Measurements from ENCODE around the gene ZNF324. TPM values are rescaled to one million over a fixed set of nuclear protein-coding genes. Genes with fewer than 3 reads are reported as not detected.
A peak's percentile ranks its signal among the peaks of the same experiment; 100 is the strongest.

ZNF324 gene
- total and polyA plus RNA-seq, 8 donors = 7.1 to 10.1 (median 8.6) TPM

- Histone ChIP-seq H3K27me3 (no peaks in the 10 kb centered on the region), H3K4me1 (peaks cover 7 to 47% of the 10 kb centered on the region in 2 donors), H3K9me3 (no peaks in the 10 kb centered on the region), H3K27ac (peak overlapping the region; percentile 19 to 74), H3K4me3 (peak overlapping the region; percentile 35 to 37), H3K36me3 (peaks cover 0 to 25% of the 10 kb centered on the region in 2 donors)
- DNase-seq (peak; percentile 73 to 99 (median 92)), ATAC-seq (peak; percentile 96)
- TF ChIP-seq CTCF (IDR thresholded peaks at IDR 0.05) = peak; percentile 89 to 97
- intact Hi-C loops (cut with DNase I) = no loop called here
Measured at GRCh38 chr19:58513694-58514563, 47.0 kb downstream of the ZNF324 start.

GRCh38 chr19:58514564-58515022 lies 47.7 kb downstream of the ZNF324 start:
- intact Hi-C loops (cut with DNase I) = no loop called here
- H3K27ac ChIP-seq = peak overlapping the region; percentile 19 to 74

DNA sequence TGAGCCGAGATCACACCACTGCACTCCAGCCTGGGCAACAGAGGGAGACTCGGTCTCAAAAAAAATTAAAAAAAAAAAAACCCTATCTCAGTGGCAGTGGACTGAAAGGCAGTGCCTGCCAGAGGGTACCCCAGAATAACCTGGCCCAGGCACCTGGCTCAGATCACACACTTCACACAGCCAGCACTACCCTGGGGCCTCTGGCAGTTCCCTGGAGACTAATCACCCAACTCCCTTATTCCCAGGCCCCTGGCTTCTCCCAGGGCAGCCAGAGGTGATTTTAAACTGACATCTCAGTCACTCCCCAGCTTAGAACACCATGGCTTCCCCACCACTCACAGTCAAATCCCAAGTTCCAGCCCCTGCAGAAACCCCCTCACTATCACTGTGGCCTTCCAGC lies 48.4 kb downstream of the ZNF324 start:
- H3K36me3 ChIP-seq = peaks cover 0 to 25% of the 10 kb centered on the region in 2 donors
- H3K9me3 ChIP-seq = no peaks in the 10 kb centered on the region
- no peak for ATAC-seq
- no peak overlapping the region for H3K27ac ChIP-seq
- intact Hi-C loops (cut with DNase I) = no loop called here
- H3K4me1 ChIP-seq = peaks cover 7 to 50% of the 10 kb centered on the region in 2 donors
- DNase-seq = no peak
- no peaks in the 10 kb centered on the region for H3K27me3 ChIP-seq
- H3K4me3 ChIP-seq = no peak overlapping the region
- TF ChIP-seq CTCF (IDR thresholded peaks at IDR 0.05) = no peak

More at GRCh38 chr19:58514564-58515022, 47.7 kb downstream of the ZNF324 start:
- Histone ChIP-seq H3K27me3 (no peaks in the 10 kb centered on the region), H3K4me3 (peak overlapping the region; percentile 35 to 37), H3K9me3 (no peaks in the 10 kb centered on the region), H3K36me3 (peaks cover 0 to 25% of the 10 kb centered on the region in 2 donors), H3K4me1 (peaks cover 7 to 48% of the 10 kb centered on the region in 2 donors)
- DNase-seq = no peak
- ATAC-seq = no peak
- no peak for TF ChIP-seq CTCF (IDR thresholded peaks at IDR 0.05)

- peaks cover 7 to 55% of the 10 kb centered on the region in 2 donors for H3K4me1 ChIP-seq
Measured at GRCh38 chr19:58516246-58516836, 49.5 kb downstream of the ZNF324 start.

More at GRCh38 chr19:58516246-58516836, 49.5 kb downstream of the ZNF324 start:
- intact Hi-C loops (cut with DNase I) = no loop called here
- peak in 1 of 4 donors; percentile 73 for DNase-seq
- Histone ChIP-seq H3K27ac (no peak overlapping the region), H3K36me3 (peaks cover 0 to 25% of the 10 kb centered on the region in 2 donors), H3K9me3 (no peaks in the 10 kb centered on the region), H3K27me3 (no peaks in the 10 kb centered on the region), H3K4me3 (no peak overlapping the region)
- ATAC-seq = no peak
- TF ChIP-seq CTCF (IDR thresholded peaks at IDR 0.05) = no peak

Data from left lung (tissue), 10 donors.